Amniotic epithelial cell (primary cell): ENCODE data around the gene ATP8A1.
"Not testable (repeated sequence)": the region's sequence is repeated elsewhere in the genome, so short reads cannot be mapped to it uniquely, and the experiment has no call there.

ENCODE experiments used
- DNase-seq: peaks from one replicate; pipeline ENCODE4 v3.0.0-alpha.2; 2010; ENCODE audit warnings: low read depth

ATP8A1 gene

DNA sequence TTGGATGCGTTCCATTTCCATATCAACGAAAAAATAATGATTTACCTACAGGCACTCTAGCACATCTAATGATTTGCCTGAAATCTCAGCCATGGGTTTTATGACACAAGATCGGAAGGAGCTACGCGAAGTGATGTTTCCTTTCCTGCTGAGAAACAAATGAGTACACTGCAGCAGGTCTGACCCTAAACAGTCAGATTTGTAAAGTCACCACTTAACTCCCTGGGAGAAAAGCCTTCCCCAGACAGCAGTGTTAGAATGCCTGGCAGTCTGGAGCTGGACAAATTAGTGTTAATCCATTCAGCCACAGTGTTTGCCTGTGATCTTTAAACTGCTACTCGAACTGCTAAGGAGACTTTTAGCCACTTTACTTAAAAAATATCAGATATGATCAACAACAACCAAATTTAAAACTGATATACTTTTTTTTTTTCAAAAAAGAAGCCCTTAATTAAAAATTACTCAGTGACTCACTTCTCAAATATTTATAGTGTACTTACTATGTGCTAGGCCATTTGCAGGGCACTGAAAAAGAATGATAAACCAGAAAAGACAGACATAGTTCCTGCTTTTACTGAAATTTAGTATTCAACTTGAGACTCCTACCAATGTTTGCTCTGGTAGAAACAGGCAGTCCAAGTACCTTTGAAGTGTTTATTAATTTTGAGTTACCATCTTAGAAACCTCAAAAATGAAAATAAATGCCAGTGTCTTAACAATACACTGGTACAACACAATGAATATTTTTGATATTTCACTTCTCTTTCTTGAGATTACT, 155.1 kb downstream of the ATP8A1 start:
- no peak for DNase-seq

DNA sequence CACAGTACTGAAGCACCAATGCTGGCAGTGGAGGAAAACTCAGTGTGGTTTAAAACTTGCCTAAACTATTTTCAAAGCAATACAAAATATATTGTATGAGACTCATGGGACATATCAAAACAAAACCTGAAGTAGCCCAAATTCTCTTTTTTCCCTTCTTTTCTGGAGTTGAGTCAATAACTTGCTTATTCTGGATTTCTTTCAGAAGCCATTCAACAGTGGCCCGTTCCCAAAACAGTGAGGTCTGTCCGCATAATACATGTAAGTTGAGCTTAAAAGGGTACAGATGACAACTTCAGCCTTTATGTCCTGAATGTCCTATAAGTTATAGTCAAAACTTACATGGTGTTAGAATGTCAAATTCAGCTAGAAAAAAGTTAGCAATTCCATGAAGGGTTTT, 158.9 kb downstream of the ATP8A1 start:
- no peak for DNase-seq

DNA sequence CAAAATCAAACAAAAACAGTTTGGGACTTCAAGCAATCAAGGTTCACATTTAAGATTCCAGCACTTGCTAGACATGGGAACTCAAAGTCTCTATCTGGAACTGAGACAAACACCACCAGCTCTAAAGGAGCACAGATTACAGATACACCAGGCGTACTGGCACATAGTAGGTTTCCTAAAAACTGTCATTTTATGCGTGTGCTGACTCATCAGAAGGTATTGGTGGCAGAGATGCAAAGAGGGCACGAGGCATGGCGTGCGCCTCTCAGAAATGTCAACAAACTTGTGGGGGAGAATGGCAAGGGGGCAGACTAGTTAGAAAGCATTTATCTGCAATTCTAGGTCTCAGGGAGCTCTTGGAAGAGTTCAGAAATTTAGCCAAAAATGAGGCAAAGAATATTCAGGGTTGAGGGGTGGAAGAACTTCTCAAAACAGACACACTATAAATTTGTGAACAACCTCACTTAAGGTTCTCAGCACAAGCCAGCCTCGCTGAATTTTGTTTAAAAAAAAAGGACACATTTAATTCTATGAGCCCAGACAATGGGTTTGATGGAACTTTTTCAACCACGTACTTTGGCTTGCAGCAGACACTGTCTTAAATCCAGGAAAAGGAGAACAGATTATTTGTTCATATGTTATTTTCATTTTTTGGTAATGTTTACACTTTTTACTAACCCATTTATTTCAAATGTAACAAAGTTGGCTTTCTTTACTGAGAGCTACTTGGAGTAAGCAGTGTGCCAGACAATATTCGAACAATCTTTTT, 159.6 kb downstream of the ATP8A1 start:
- DNase-seq, result no peak

DNA sequence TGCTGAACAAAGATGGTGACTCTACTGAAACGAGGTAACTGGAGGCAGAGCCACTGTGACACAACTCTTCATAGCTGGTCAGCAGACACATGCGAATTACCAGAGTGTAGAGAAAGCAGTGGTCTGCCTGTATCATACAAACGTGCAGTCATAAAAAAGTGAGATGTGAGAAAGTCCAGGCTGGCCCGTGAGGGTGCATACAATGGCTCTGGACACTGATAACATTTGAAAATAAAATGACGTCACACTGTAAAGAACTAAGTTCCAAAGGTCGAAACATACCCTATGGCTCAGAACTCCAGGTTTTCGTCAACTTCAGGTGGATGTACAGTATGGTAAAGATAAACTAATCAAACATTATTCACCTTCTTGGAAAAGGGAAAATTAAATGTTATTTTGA, 163.9 kb downstream of the ATP8A1 start:
- DNase-seq, result no peak

DNA sequence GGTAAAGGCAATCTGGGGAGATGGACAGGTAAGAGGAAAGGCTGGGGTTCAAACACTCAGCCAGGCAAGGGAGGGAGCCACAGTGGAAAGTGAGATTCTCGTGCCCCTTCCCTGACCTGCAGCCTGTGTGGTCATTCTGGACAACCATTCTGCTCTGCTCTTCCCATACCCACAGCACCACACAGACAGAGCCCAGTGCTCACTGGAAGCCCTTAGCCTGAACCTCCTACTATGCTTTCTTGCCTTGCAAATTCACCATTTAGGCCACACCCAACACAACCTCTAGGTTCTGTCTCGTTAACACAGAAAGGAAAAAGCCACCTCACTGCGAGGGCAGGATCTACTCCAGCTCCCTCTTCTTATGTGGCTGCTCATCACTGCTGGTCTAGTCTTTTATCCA, 166.9 kb downstream of the ATP8A1 start:
- no peak for DNase-seq

DNA sequence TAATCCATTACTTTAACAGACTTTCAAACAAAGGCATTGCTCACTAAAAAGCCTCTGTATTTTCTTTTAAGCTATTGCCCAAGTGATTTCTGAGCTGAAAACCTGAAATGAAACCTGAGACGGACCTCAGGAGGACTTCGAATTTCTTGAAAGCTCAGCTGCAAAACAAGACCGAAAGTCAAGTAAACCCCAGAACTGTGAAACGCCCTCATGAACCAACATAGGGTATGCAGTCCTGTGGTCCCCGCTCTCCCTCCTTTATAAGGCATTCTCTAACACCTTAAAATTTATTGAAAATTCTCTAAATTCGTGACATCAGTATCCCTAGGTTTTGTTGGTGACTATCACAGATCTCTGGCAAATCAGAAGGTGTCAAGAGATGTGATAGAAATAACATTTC, 167.8 kb downstream of the ATP8A1 start:
- no peak for DNase-seq

DNA sequence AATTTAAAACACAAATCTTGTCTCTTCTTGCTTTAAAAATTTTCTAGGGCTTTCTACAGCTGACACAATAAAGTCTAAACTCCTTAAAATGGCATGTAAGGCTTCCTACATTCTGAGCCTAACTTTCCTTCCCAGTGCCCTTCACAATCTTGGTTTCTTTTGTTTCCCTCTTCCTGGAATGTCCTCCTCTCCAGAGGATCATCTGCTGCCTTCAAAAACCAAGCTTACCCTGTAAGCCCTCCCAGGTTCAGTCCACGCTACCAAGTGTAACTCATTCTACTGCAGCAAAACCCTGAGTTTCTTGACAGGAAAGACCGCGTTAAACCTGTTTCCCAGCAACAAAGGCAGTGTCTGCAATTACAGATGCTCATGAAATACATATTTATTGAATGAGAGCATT, 168.4 kb downstream of the ATP8A1 start:
- DNase-seq, result no peak

DNA sequence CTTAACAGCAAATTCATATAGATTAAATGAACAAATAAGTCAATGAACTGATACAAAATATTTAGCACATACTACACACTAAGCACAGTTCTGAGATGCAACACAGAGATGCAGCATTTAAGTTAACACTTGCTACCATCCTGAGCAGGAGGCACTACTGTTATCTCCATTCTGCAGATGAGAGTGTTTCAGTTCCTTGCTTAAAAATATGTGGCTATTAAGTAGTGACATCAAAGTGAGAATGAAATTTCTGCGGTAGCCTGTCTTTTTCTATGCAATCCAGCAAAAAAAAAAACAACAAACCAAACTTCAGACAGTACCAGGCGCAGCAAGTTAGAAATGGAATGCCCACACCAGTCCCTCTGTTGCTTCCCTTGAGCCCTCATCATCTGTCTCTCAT, 168.8 kb downstream of the ATP8A1 start:
- no peak for DNase-seq

DNA sequence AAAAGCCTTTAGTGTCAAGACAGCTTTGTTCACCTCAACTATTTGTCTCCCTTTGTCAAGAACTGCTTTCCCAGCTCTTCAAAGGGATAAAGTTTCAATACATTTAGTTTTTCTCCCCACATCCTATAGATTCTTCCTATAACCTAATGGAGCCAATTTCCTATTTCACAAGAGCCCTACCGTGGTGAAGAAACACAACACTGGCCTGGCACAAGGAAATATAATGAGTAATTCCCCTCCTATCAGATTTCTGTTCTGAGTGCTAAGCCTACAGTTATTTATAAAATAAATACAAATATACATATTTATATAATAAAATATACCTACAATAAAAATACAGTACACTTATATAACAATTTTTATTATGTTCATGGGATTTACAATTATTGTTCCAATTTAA, 169.7 kb downstream of the ATP8A1 start:
- DNase-seq, result no peak

DNA sequence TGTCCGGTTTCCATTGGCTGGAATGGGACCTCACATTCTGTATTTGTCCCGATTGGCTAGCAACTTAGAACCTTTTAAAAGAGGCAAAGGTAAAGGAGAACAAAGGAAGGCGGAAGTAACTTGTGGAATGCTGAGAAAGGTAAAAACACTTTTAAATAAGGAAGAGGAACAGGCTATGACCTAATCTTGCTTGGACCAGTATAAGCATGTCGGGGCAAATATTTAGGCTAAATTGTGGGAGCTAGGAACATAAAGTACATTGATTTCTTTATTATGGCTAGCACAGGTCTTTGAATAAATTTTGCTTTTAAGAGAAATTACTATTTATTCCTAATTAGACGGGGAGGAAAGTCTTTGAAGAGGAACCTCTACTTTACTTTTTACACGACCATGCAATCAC, 170.7 kb downstream of the ATP8A1 start:
- not testable (repeated sequence) for DNase-seq

DNA sequence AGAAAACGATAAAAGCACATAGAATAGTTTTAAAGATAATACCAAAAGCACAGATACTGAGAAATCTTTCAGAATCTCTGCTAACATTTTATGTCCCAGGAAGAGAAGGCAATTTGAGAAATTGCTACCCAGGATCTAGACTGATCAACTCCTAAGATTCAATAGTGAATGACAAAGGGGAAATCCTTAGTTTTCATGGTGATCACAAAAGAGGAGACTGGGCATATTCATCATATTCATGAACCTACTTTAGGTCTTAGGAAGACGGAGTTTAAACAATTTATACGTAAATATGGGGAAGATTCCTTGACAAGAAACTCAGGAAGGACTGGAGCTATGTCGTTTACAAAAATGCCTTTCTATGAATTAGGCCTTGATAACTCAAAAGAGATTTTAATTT, 172.3 kb downstream of the ATP8A1 start:
- no peak for DNase-seq

DNA sequence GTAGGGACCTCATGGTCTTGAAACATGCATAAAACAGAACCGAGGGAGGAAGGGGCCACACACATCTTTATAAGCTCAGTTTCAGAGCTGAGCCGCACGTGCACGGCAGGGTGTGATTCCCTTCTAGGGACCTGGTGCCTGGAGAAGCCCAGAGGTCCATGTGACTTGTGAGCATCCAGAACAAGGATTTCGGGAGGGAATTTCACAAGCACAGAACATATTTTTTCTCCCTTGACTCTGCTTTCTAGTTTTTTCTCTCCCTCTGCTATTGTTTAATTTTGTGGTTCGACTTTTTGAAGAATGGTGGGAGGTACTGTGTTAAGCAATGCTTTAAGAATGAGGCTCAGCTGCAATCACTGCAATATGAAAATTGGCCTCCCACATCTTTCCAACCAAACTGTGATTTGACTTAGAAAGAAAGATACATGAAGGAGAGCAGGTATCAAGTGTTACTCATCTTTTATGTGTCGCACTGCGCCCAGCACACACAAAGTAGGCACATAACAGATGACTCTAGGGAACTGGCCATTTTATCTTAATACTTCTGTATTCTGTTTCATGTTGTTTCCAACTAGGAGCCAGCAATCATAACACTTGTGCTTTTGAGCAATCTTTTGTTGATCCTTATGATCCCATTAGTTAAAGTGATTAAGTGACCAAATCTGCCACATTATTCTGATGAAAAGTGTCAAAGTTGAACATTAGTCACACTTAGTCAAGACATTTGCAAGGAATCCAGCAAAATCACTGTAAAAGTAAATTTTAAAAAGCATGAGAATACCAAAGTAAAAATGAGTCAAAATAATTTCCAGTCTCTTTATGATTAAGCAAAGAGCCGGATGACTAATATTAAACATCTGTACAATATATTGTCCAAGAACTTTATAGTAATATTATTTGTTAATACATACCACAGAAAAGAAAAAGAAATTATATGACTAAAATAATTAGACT, 173.2 kb downstream of the ATP8A1 start:
- peak; percentile 1 for DNase-seq

DNA sequence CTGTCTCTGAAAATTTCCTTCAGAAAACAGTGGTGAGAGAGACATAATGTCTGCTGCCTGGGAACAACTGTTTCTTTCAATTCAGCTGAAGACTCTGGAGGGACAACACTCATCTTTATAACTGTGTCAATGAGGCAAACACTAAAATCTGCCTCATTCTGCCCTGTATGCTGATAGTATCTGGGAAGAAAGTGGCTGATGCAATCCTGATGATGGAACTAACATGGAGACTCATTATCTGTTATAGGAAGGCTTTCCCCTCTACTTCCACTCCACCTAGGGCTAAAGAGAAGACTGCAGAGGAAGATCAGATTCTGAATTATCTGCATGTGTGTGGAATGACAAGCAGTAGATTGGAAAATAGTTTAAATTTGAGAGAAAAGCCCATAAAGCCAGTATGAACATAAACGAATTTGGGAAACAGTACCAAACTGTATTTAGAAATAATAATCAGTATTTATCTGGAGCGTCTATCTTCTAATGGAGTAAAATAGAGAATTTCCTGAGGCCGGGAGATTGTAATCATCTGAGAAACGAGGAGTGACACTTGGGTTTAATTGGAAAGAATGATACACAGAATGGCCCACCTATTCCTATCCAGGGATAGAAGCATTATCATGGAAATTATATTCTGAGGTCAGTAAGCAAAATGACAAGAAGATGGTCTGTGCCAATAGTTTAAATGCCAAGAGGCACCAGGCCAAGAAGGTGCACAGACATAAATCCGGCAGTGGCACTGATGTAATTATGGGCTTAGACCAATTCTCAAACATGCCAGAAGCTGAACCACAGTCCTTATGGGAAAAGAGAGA, 174.2 kb downstream of the ATP8A1 start:
- no peak for DNase-seq

DNA sequence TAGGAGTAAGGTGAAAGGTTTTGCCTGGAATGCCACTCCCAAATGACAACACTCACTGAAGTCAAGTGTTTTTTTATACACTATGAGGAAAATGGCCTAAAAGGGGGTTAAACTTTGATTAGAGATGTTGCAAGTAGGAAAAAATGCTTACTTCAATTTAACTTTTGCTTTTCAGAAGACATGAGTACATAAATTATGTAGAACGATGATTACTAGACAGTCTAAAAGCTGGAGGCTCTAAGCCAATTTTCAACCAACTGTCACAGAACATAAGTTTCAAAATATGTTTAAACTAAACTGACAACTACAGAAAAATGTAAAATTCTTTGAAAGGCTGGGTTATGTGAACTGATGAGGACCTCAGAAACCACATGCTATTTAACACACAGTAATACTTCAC, 176.2 kb downstream of the ATP8A1 start:
- DNase-seq, result no peak

DNA sequence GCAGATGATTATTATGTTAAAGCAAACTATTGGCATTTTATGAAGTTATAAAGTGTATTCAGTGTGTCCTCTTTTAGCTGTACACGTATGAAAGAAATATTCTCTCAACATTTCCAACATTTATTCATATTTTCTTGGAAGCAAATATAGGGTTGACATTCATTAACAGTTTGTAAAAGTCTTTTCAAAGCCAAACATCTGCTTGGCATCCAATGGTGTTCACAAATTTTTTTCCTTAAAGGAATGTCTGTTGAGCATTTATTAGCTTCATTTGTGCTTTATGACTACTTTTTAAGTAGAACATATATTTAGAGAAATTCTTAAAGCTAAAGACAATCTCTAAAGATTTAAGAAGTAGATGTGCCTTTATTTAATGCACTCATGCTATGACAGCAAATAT, 176.6 kb downstream of the ATP8A1 start:
- DNase-seq, result no peak

DNA sequence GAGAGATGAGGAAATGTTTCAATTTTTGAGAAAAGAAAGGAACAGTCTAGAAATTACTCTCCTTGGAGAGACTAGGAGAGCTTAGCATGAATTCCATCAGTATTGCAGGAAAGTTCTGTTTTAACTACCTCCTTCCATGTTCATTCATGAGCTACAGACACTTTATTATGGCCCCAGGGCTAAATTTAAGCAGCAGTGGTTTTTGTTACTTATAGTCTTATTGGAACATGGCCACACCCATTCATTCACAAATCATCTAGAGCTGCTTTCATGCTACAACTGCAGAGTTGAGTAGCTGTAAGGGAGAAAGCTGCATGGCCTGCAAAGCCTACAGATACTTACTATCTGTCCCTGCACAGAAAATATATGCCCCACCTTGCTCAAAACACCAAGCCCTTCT, 178.0 kb downstream of the ATP8A1 start:
- no peak for DNase-seq

DNA sequence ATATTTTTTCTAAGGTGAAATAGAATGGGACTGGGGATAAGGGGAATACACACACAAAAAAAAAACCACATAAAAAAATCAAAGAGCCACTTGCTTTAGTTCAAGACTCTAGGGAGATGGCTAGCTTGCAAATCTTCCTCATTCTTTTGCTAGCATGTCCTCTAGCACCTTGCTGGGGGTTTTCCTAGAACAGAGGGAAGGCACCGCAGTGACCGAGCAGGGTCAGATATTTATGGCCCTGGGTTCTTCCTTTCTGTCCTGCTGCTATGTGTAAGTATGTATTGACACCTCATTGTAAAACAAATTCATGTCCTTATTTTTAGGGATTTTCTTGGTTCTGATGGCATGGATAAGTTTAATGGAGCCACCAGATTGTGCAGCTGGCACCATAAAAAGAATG, 178.4 kb downstream of the ATP8A1 start:
- DNase-seq, result no peak

DNA sequence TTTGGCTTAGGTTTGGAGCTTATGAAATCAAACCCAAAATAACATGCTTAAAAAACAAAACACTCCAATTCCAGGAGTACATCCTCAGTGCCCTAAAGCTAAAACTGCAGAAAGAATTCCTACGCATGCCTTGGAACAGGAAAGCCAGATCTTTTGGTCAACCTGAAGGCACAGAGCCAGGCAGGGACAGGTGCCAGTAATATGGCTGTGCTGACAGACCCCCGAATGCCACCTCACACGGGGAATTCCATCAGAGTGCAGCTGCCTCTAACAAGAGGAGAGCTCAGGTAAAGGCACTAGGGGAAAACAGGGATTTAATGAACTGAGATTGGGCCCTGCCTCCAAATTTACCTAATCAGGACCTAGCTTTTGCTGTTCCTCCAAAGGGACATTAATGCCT, 182.5 kb downstream of the ATP8A1 start:
- no peak for DNase-seq

DNA sequence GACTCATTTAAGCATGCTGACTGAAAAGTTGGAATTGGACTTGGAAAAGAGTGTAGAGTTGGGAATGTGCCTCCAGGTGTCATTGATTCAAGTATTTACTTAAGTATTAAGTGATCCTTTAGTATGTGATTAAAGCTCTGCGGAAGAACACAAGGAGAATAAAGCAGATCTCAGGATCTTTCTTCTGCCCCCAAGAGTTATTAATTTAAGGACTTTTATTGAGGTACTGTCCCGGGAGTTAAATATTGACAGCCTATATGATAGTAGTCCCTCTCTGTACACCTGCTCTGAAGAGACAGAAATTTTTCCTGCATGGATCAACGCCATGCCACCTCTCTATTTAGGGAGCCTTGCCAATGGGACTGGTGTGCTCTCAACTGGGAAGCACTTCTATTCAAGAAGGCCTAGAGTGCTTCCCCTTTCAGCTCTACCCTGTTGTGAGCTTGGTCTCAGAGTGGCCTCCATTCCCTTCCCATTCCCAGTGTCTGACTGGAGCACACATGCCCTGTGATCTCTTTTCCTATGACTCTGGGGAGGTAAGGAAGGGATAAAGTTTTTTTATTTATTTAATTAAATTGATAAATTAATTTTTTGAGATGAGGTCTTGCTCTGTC, 183.7 kb downstream of the ATP8A1 start:
- no peak for DNase-seq

DNA sequence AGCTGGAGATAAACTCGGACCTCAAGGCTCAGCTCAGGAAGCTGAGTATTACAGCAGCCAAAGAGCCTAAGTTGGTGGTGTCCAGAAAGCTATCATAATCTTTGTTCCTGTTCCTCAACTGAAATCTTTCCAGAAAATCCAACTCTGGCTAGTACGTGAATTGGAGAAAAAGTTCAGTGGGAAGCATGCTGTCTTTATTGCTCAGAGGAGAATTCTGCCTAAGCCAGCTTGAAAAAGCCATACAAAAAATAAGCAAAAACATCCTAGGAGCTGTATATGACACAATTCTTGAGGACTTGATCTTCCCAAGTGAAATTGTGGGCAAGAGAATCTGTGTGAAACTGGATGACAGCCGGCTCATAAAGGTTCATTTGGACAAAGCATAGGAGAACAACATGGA, 185.0 kb downstream of the ATP8A1 start:
- DNase-seq, result no peak

DNA sequence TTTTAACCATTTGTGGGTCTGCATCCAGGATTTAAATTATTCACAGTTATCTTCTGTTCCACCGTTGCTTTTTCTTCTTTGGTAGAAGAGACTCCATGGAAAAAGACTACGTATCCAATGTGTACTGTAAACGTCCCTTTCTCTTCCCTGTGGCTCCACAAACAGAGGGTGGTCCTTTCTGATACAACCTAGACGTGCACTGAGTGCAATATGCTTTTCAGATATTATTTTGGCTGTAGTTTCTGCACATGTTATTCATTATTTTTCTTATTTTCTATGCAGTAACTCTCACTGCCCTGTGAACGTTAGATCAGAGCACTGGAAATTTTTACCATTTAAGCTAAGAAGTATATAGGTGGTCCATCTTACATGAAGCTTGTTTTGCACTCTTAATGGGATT, 186.9 kb downstream of the ATP8A1 start:
- no peak for DNase-seq
